ENCODE data around the gene SCD5.

DNA sequence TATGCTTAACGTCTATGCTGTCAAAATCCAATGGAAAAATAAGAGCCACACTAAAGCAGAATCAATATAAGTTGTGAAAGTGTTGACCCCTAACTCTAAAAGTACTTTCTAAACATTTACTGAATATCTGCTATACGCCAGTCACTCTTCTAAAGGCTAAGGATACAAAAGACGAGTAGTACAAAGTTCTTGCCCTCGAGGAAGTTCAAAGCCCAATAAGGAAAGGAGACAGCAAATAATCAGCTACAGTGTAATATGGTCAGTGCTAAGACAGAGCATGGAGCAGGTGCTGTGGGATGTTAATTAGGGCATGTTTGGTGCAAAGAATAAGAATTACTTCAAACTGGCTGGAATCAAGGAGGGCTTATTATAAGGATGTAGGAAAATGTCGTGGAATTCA is 205.2 kb downstream of the SCD5 start:
- TF ChIP-seq, protein P1, sequence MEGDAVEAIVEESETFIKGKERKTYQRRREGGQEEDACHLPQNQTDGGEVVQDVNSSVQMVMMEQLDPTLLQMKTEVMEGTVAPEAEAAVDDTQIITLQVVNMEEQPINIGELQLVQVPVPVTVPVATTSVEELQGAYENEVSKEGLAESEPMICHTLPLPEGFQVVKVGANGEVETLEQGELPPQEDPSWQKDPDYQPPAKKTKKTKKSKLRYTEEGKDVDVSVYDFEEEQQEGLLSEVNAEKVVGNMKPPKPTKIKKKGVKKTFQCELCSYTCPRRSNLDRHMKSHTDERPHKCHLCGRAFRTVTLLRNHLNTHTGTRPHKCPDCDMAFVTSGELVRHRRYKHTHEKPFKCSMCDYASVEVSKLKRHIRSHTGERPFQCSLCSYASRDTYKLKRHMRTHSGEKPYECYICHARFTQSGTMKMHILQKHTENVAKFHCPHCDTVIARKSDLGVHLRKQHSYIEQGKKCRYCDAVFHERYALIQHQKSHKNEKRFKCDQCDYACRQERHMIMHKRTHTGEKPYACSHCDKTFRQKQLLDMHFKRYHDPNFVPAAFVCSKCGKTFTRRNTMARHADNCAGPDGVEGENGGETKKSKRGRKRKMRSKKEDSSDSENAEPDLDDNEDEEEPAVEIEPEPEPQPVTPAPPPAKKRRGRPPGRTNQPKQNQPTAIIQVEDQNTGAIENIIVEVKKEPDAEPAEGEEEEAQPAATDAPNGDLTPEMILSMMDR (IDR thresholded peaks at IDR 0.05; ENCODE audit: insufficient read depth, low read length): no peak
- TF ChIP-seq POLR2AphosphoS5 (IDR thresholded peaks at IDR 0.05; ENCODE audit: low read depth) (no peak), SPI1 (IDR thresholded peaks at IDR 0.05; ENCODE audit: borderline replicate concordance, low read depth) (no peak), GABPA (IDR thresholded peaks at IDR 0.05; ENCODE audit: low read depth) (no peak)
- TF ChIP-seq, protein P2, sequence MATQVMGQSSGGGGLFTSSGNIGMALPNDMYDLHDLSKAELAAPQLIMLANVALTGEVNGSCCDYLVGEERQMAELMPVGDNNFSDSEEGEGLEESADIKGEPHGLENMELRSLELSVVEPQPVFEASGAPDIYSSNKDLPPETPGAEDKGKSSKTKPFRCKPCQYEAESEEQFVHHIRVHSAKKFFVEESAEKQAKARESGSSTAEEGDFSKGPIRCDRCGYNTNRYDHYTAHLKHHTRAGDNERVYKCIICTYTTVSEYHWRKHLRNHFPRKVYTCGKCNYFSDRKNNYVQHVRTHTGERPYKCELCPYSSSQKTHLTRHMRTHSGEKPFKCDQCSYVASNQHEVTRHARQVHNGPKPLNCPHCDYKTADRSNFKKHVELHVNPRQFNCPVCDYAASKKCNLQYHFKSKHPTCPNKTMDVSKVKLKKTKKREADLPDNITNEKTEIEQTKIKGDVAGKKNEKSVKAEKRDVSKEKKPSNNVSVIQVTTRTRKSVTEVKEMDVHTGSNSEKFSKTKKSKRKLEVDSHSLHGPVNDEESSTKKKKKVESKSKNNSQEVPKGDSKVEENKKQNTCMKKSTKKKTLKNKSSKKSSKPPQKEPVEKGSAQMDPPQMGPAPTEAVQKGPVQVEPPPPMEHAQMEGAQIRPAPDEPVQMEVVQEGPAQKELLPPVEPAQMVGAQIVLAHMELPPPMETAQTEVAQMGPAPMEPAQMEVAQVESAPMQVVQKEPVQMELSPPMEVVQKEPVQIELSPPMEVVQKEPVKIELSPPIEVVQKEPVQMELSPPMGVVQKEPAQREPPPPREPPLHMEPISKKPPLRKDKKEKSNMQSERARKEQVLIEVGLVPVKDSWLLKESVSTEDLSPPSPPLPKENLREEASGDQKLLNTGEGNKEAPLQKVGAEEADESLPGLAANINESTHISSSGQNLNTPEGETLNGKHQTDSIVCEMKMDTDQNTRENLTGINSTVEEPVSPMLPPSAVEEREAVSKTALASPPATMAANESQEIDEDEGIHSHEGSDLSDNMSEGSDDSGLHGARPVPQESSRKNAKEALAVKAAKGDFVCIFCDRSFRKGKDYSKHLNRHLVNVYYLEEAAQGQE (IDR thresholded peaks at IDR 0.05; ENCODE audit: insufficient replicate concordance, low read depth): no peak

Measured in HL-60 (cell line).